ENCODE measurements around the gene PLCH2. TPM values are rescaled to one million over a fixed set of nuclear protein-coding genes. Genes with fewer than 3 reads are reported as not detected.

Gene PLCH2
- total and polyA plus RNA-seq, 9 of the 15 experiments (the other 6 are each of a cell fraction or from before 2014, with no cell fraction given), result 0.16 TPM; not detected in 8

DNA sequence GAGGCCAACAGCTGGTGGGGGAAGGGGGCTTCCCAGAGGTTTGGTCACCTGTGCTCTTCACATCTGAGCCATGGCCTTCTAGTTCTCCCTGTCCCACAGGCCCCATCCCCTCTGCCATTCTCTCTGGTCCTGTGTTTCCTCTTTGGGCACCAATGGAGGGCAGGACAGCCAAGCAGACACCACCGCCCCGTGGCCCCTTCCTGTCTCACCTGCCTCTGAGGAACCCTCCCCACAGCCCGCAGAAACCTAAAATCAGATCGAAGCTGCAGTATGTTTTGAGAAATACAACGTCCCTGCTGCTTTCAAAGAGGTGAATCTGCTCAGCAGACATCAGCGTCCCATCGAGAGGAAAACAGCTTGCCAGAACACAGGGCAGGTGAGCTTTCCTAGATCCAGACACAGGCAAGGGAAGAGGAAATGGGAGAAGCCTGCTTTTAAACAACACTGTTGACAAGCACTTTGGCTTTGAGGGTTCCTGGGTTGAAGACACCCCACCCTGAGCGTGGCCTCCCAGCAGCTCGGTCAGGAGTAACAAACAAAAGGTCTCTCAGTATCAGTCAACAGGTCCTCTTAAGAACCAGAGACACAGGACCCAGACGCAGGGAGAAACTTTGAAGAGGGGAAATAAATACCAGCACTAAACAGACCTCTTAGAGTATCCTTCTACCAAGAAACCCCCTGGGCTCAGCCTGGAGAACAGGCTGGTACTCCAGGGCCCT lies 48.0 kb downstream of the PLCH2 start:
- FAIRE-seq, result peak; percentile 56
- peaks cover 47% of the 10 kb centered on the region for H3K79me2 ChIP-seq (ENCODE audit: control insufficient read depth, insufficient read depth, low read length)
- in situ Hi-C loops (cut with MboI), result no loop called here
- H2AFZ ChIP-seq (ENCODE audit: low read depth, low read length), result no peak overlapping the region
- DNase-seq (ENCODE audit: extremely low read depth in 1 of 4, low spot score in 3 of 4), result no peak
- peak overlapping the region; percentile 99; the same call in 1 of the 2 replicates for H3K4me3 ChIP-seq
- H3K9ac ChIP-seq (ENCODE audit: insufficient read depth in 1 of 2, low read depth in 2 of 2, low read length in 2 of 2), result peak overlapping the region; percentile 92 to 97; a peak in 3 of 4 replicates
- peak overlapping the region; percentile 87; the same call in 1 of the 2 replicates for H3K4me2 ChIP-seq (ENCODE audit: insufficient read depth, low read length)
- ChIA-PET CTCF (ENCODE audit: low intra/inter-chr PET ratio) (no interaction called here), POLR2A (interaction anchor here (0.7 to 1.0 kb wide), 2 partner anchors 60 to 131 kb away, joined by 4 read pairs; no protein-coding TSS in a partner anchor)
- ATAC-seq, result no peak
- peaks cover 18% of the 10 kb centered on the region for H3K9me1 ChIP-seq (ENCODE audit: control insufficient read depth, insufficient read depth, low read length)
- H4K20me1 ChIP-seq (replicated peaks; ENCODE audit: control insufficient read depth, insufficient read depth, low read length), result peaks cover 43% of the 10 kb centered on the region
- H3K27me3 ChIP-seq (ENCODE audit: control insufficient read depth in 2 of 2, insufficient read depth in 2 of 2, low read length in 2 of 2), result peaks cover 4 to 6% of the 10 kb centered on the region in 2 experiments; a peak in 2 of 5 replicates
- 81% methylated on average over 10 of the region's 10 CpGs for WGBS (ENCODE audit: insufficient coverage, low coverage, missing lambda C conversion rate)
- H3K36me3 ChIP-seq (ENCODE audit: control insufficient read depth, insufficient read depth, low read length), result peaks cover 61% of the 10 kb centered on the region
- peaks cover 24 to 62% of the 10 kb centered on the region in 2 experiments; a peak in 4 of 5 replicates for H3K4me1 ChIP-seq (replicated peaks in 1 of 2; ENCODE audit: control insufficient read depth in 2 of 2, insufficient read depth in 2 of 2, low read length in 2 of 2)
- no peak overlapping the region; the same call in 2 of the 3 replicates for H3K27ac ChIP-seq (ENCODE audit: extremely low read depth, low read depth, low read length)
- intact Hi-C loops (cut with micrococcal nuclease), result no loop called here
- no TSS peak for BruUV-seq (replicated peaks)
- TF ChIP-seq RBFOX2 (IDR thresholded peaks at IDR 0.05; ENCODE audit: low read depth, low read length), result peak; percentile 26; the same call in 1 of the 2 replicates
- TF ChIP-seq, protein P1, sequence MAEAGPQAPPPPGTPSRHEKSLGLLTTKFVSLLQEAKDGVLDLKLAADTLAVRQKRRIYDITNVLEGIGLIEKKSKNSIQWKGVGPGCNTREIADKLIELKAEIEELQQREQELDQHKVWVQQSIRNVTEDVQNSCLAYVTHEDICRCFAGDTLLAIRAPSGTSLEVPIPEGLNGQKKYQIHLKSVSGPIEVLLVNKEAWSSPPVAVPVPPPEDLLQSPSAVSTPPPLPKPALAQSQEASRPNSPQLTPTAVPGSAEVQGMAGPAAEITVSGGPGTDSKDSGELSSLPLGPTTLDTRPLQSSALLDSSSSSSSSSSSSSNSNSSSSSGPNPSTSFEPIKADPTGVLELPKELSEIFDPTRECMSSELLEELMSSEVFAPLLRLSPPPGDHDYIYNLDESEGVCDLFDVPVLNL (CRISPR knock-in tag; IDR thresholded peaks at IDR 0.05; ENCODE audit: low read depth), result no peak
- H3K9me3 ChIP-seq (replicated peaks; ENCODE audit: control insufficient read depth, insufficient read depth, low read depth, low read length), result no peaks in the 10 kb centered on the region
